Middle frontal gyrus (tissue), 1 donor: ENCODE results near the gene FGD6.
"Not testable (repeated sequence)": the region's sequence is repeated elsewhere in the genome, so short reads cannot be mapped to it uniquely, and the experiment has no call there.

ENCODE experiments used
- DNase-seq: peaks from one replicate; pipeline ENCODE4 v3.0.0-alpha.2; 2015; ENCODE audit warnings: low spot score; ENCODE audit errors: extremely low spot score

The FGD6 gene

GRCh38 chr12:95095866-95096265 is 121.4 kb downstream of the FGD6 start:
- not testable (repeated sequence) for DNase-seq

- no peak for DNase-seq
These were observed 127.8 kb downstream of the FGD6 start for GRCh38 chr12:95089462-95089861.

DNA sequence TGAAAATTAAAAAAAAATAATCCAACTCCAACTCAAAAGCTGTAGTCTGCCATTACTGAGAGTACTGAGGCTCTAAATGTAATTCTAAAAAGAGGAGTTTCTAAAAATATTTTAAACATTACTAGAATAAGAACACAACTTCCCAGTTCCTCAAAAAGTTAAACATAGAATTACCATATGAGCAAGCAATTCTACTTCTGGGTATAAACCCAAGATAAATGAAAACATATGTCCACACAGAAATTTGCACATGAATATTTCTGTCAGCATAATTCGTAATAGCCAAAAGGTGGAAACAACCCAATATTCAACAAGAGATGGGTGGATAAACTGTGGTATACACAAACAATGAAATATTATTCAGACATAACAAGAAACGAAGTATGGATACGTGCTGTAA is 128.9 kb downstream of the FGD6 start:
- DNase-seq: no peak

DNA sequence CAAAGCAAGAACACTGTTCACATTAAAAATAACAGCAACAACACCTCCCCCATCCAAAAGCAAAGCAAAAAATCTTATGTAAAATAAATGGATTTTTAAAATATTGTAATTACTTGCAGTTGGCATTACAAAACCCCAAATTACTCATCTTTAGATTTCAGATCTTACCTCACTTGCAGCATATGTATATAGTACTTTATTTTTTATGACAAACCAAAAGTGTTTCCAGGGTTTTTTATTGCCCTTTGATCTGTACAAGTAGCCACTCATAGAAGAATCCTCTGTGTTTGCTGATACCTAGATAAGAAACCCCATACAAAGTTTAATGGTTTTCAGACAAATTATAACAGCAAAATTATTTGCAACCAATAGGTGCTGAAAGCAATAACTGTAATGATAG is 131.7 kb downstream of the FGD6 start:
- no peak for DNase-seq

- no peak for DNase-seq
These were observed 133.3 kb downstream of the FGD6 start for GRCh38 chr12:95083938-95084337.

GRCh38 chr12:95083471-95083870 is 133.8 kb downstream of the FGD6 start:
- DNase-seq: no peak

DNA sequence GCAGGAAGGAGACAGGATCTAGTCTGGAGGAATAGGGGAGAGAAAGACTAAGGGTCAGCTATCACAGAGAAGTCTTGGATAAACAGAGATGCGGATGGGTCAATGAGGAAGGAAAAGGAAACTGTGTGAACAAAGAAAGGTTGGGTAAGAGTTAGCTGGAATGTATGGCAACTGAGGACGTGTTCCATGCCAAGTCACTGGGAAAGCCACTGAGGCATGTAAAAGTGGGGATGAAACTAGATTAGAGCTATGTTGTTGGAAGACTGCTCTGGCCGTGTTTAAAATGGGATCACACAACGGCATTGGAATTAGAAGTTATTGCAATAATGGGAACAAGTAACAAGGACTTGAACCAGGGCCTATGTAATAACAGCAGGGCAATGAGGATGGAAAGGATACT is 139.9 kb downstream of the FGD6 start:
- no peak for DNase-seq

GRCh38 chr12:95074766-95075165 is 142.5 kb downstream of the FGD6 start:
- no peak for DNase-seq

- DNase-seq: no peak
These were observed 143.4 kb downstream of the FGD6 start for GRCh38 chr12:95073698-95074520.

- peak; percentile 92 for DNase-seq
These were observed 144.2 kb downstream of the FGD6 start, which contains the start of gene NR2C1 for GRCh38 chr12:95072900-95073697. Gene NR2C1 (minus strand): TSS chr12:95073618. CDS start chr12:95067384, 6,234 bp downstream.

GRCh38 chr12:95070378-95070777 is 146.9 kb downstream of the FGD6 start:
- no peak for DNase-seq

DNA sequence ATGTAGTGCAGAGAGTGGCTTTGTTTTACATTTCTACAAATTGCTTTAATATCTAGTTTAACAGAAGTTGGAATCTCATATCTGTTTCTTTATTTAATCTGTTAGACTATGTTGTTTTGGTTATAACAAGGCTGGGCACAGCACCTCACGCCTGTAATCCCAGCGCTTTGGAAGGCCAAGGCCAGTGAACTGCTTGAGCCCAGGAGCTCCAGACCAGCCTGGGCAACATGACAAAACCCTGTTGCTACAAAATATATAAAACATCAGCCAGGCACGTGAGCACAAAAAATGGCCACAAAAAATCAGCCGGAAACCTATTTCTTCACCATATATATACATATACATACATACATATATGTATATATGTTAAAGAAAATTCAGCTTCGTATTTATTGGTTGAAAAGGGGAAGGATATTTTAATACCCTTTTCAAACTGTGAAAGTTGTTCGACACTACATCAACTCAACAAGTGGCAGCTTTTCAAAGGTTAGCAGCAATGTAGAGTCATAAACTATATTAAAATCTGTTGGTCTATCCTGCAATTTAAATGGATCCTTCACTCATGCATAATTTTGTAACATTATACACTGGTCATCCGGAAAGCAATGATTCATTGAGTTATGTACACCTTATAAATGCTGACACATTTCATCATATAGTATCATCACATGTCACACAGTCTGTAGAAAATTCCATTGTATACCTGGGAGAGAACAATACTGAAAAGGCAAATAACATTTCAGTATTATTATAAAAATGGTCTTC is 151.0 kb downstream of the FGD6 start:
- DNase-seq: no peak

- no peak for DNase-seq
These were observed 156.3 kb downstream of the FGD6 start for GRCh38 chr12:95060951-95061350.

GRCh38 chr12:95059984-95060383 is 157.3 kb downstream of the FGD6 start:
- no peak for DNase-seq

- DNase-seq: no peak
These were observed 159.8 kb downstream of the FGD6 start for GRCh38 chr12:95057424-95057823.

DNA sequence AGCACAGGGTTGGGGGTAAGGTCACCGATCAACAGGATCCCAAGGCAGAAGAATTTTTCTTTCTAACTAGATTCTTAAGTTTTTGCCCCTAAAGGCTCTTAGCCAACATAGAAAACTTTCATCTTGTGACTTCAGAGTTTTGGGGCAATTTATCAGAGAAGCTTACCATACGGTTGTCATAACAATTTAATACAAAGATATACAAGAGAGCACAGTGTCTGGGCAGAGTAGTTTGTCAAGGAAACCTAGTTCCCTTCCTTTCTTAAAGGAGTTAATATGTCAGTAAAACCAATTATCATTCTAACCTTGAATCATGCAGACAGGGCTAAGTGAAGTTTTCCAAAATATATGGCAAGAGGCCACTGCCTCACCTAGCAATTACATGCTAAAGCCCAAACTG is 162.2 kb downstream of the FGD6 start:
- DNase-seq: no peak

DNA sequence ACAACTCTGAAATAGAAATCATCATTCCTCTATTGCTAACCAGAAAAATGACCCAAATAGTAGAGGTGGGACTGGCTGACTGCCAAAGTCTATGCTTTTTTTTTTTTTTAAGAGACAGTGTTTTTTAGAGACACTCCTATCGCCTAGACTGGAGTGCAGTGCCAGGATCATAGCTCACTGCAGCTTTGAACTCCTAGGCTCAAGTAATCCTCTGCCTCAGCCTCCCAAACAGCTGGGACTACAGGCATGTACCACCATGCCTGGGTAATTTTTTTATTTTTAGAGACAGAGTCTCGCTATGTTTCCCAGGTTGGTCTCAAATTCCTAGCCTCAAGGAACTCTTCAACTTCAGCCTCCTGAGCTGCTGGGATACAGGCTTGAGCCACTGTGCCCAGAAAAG is 163.1 kb downstream of the FGD6 start:
- no peak for DNase-seq

DNA sequence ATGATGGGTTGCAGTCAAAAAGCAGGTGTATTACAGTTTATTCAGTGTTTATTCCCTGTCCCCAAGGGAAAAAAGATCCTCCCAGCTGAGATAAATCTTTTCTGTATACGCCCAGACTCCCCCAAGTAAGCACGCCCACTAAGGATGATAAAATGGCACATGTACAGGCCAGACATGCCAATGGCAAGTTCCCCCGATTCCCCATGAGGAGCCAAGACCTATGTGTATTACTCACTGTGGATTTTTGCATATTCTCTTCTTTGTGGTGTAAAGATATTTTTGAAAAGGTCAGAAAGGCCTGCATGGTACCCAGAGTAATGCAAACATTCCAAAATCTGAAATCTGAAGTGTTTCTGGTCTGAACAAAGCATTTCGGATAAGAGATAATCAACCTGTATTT is 166.0 kb downstream of the FGD6 start:
- no peak for DNase-seq

DNA sequence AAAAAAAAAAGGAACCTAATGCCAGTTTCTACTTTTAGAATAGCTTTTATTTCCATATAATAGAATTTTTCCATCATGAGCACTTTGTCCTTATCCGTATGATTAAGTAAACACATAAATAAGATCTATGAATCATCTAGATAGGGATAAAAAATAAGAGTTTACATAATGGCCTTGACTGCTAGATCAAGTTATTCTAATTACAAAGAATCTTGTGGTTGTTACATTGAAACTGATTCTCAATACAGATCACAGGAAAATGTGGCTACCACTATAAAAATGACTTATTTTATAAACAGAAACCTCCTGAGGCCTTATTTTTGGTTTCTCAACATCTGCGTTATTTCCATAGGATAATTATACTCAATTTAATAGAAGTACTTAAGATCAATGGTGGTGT is 179.4 kb downstream of the FGD6 start:
- DNase-seq: no peak

- no peak for DNase-seq
These were observed 182.5 kb downstream of the FGD6 start for GRCh38 chr12:95034750-95035149.
